ENCODE results near the gene TRIM37.
A peak's percentile ranks its signal among the peaks of the same experiment; 100 is the strongest.

Gene TRIM37

GRCh38 chr17:59106463-59107305 lies at the start of gene TRIM37:
TSS of gene TRIM37 (minus strand) at chr17:59106880. CDS start at chr17:59106461, 419 bp downstream.
- TF ChIP-seq, protein P1, sequence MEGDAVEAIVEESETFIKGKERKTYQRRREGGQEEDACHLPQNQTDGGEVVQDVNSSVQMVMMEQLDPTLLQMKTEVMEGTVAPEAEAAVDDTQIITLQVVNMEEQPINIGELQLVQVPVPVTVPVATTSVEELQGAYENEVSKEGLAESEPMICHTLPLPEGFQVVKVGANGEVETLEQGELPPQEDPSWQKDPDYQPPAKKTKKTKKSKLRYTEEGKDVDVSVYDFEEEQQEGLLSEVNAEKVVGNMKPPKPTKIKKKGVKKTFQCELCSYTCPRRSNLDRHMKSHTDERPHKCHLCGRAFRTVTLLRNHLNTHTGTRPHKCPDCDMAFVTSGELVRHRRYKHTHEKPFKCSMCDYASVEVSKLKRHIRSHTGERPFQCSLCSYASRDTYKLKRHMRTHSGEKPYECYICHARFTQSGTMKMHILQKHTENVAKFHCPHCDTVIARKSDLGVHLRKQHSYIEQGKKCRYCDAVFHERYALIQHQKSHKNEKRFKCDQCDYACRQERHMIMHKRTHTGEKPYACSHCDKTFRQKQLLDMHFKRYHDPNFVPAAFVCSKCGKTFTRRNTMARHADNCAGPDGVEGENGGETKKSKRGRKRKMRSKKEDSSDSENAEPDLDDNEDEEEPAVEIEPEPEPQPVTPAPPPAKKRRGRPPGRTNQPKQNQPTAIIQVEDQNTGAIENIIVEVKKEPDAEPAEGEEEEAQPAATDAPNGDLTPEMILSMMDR (conservative IDR thresholded peaks at IDR 0.05; ENCODE audit: low read depth, low read length), result peak; percentile 12
- DNase-seq (ENCODE audit: low read depth), result peak; percentile 99
- H3K4me3 ChIP-seq (ENCODE audit: low read depth, low read length), result peak within 1 kb of the TSS; percentile 73

DNA sequence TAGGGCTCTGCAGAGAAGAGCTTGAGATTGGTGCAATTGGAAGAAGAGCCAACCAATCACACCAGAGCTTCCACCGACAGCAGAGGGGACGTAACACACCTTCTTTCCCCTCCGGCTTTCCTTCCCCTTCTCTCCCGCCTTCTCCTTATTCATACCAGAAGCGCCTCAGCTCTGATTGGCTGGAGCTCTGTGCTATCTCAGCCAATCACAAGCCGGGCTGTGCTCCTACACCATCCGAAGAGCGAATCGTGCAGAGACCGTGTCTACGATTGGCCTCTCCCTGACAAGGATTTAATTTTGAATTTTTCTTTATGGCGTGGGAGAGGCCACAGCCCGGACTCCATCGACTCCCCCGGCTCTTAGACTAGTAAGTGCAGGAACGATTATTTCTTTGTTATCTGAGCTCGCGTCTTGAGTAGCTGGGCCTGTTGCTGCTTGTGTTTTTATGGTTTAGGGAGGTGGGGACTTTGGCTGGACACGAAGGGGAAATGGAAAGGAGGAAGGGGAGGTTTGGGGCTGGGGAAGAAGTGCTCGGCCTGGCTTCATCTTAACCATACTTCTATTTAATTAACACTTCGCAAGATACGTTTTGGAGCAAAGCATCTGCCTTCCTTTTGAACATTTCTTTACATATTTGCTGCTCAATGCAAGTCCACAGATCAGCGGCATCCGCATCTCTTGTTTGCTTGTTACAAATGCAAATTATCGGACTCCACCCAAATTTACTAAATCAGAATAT lies 48.9 kb upstream of the TRIM37 start, which contains the start of gene PRR11:
Gene PRR11, plus strand, starts transcription at position 308 of the 739 bp plus-strand sequence. CDS start 14,007 bp downstream, outside the sequence.
- peak within 1 kb of the TSS; percentile 88 for H3K4me3 ChIP-seq (ENCODE audit: low read depth, low read length)
- TF ChIP-seq, protein P1 (conservative IDR thresholded peaks at IDR 0.05; ENCODE audit: low read depth, low read length), result no peak
- DNase-seq (ENCODE audit: low read depth), result peak; percentile 100

GRCh38 chr17:59154721-59155438 lies 48.2 kb upstream of the TRIM37 start, which contains the start of gene SKA2:
TSS of gene SKA2 (minus strand) at chr17:59155186. CDS start at chr17:59155163, 23 bp downstream.
- TF ChIP-seq, protein P1 (conservative IDR thresholded peaks at IDR 0.05; ENCODE audit: low read depth, low read length), result no peak
- no peak for DNase-seq (ENCODE audit: low read depth)
- peak within 1 kb of the TSS; percentile 88 for H3K4me3 ChIP-seq (ENCODE audit: low read depth, low read length)

DNA sequence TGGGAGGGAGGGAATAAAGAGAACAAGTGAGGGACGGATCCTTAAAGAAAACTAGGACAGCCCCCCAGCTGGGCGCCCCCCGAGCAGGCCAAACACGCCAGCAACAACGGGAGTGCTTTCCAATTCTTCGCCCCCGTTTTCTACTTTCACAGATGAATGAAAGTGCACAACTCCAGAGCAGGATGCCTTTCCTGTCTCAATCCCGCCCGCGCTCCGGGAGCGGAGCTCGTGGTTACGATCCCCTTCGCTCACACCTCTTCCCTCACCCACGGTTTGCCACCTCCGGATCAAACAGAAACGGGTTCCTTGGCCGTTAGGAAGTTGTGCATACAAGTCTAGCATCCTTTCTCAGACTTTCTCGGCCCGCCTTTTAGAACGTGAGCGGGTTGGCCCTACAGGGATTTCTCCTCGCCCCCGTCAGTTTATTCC lies 47.6 kb upstream of the TRIM37 start:
- TF ChIP-seq, protein P1 (conservative IDR thresholded peaks at IDR 0.05; ENCODE audit: low read depth, low read length), result no peak
- peak; percentile 56 for DNase-seq (ENCODE audit: low read depth)
- peak overlapping the region; percentile 88 for H3K4me3 ChIP-seq (ENCODE audit: low read depth, low read length)

DNA sequence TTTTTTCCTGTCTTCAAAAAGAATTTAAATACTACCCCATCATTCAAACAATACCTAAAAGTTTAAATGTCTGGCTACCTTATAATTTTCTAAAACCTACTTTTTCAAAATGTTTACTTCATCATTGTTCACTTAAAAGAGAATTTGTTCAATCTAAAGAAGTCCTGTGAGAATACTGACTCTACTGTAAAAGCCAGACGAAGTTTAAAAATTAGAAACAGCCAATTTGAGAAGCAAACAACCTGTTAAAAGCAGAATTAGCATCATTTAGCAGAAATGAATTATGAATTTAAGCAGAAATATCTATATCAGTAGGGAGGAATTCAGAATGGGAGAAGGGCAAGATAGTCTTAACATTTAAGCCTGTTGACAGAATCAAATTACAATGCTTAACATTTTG lies 46.2 kb upstream of the TRIM37 start:
- H3K4me3 ChIP-seq (ENCODE audit: low read depth, low read length), result peak overlapping the region; percentile 88
- TF ChIP-seq, protein P1 (conservative IDR thresholded peaks at IDR 0.05; ENCODE audit: low read depth, low read length), result no peak
- no peak for DNase-seq (ENCODE audit: low read depth)

GRCh38 chr17:59151591-59151990 lies 44.9 kb upstream of the TRIM37 start:
- H3K4me3 ChIP-seq (ENCODE audit: low read depth, low read length), result no peak overlapping the region
- TF ChIP-seq, protein P1 (conservative IDR thresholded peaks at IDR 0.05; ENCODE audit: low read depth, low read length), result no peak
- DNase-seq (ENCODE audit: low read depth), result peak; percentile 49

Measured in choroid plexus epithelial cell (primary cell).